IPS-20b (cell line): ENCODE measurements around the gene CHN1.

Source experiments
- H3K27ac ChIP-seq: one replicate; pipeline ENCODE4 v1.5.1; 2013; ENCODE audit warnings: low read length
- H3K27me3 ChIP-seq: 2 replicates; pipeline ENCODE4 v1.6.1; 2013; ENCODE audit warnings: mild to moderate bottlenecking, low read length, inconsistent platforms; ENCODE audit not compliant: insufficient read depth
- H3K36me3 ChIP-seq: 2 replicates; pipeline ENCODE4 v1.6.1; 2013; ENCODE audit warnings: low read depth, mild to moderate bottlenecking, inconsistent platforms, low read length, moderate library complexity; ENCODE audit not compliant: insufficient read depth
- H3K4me1 ChIP-seq: 2 replicates; pipeline ENCODE4 v1.6.1; 2013; ENCODE audit warnings: mild to moderate bottlenecking, control low read depth, inconsistent platforms, low read length, moderate library complexity; ENCODE audit not compliant: insufficient read depth
- H3K4me3 ChIP-seq: 2 replicates; pipeline ENCODE4 v1.5.1; 2013; ENCODE audit warnings: mild to moderate bottlenecking, low read length, inconsistent platforms
- H3K9ac ChIP-seq: 2 replicates; pipeline ENCODE4 v1.6.1; 2013; ENCODE audit warnings: low read depth, mild to moderate bottlenecking, inconsistent platforms, low read length, moderate library complexity
- H3K9me3 ChIP-seq: 2 replicates; pipeline ENCODE4 v1.6.1; 2013; ENCODE audit warnings: mild to moderate bottlenecking, low read depth, low read length, inconsistent platforms; ENCODE audit not compliant: insufficient read depth

CHN1 gene

GRCh38 chr2:174882416-174882815 is 122.8 kb downstream of the CHN1 start:
- no peak overlapping the region for H3K27ac ChIP-seq
- no peaks in the 10 kb centered on the region for H3K9me3 ChIP-seq
- no peaks in the 10 kb centered on the region for H3K27me3 ChIP-seq
- no peak overlapping the region for H3K4me3 ChIP-seq
- H3K36me3 ChIP-seq = peaks cover 9% of the 10 kb centered on the region
- no peak overlapping the region for H3K9ac ChIP-seq
- H3K4me1 ChIP-seq = peaks cover 26% of the 10 kb centered on the region; the same call in 1 of the 2 replicates

GRCh38 chr2:174881678-174882077 is 123.5 kb downstream of the CHN1 start:
- Histone ChIP-seq H3K9me3 (no peaks in the 10 kb centered on the region), H3K9ac (no peak overlapping the region; the same call in 1 of the 2 replicates), H3K4me1 (peaks cover 26% of the 10 kb centered on the region; the same call in 1 of the 2 replicates), H3K4me3 (0 out of 2 replicates have a peak overlapping the region, but pooled peaks have one; percentile 9), H3K27ac (no peak overlapping the region), H3K27me3 (no peaks in the 10 kb centered on the region), H3K36me3 (peaks cover 9% of the 10 kb centered on the region)

- peaks cover 34% of the 10 kb centered on the region; the same call in 1 of the 2 replicates for H3K4me1 ChIP-seq
- H3K9me3 ChIP-seq = no peaks in the 10 kb centered on the region
- H3K4me3 ChIP-seq = no peak overlapping the region
- no peak overlapping the region for H3K9ac ChIP-seq
- no peak overlapping the region for H3K27ac ChIP-seq
- no peaks in the 10 kb centered on the region for H3K27me3 ChIP-seq
- peaks cover 10% of the 10 kb centered on the region for H3K36me3 ChIP-seq
Measured at GRCh38 chr2:174878537-174879147, 126.5 kb downstream of the CHN1 start.

GRCh38 chr2:174877751-174878150 is 127.4 kb downstream of the CHN1 start:
- Histone ChIP-seq H3K27me3 (no peaks in the 10 kb centered on the region), H3K4me1 (peaks cover 34% of the 10 kb centered on the region), H3K4me3 (no peak overlapping the region), H3K27ac (no peak overlapping the region), H3K9ac (no peak overlapping the region), H3K36me3 (peaks cover 10% of the 10 kb centered on the region), H3K9me3 (no peaks in the 10 kb centered on the region)

- H3K36me3 ChIP-seq = peaks cover 10% of the 10 kb centered on the region
- H3K9ac ChIP-seq = no peak overlapping the region
- H3K9me3 ChIP-seq = no peaks in the 10 kb centered on the region
- H3K27ac ChIP-seq = no peak overlapping the region
- no peak overlapping the region for H3K4me3 ChIP-seq
- peaks cover 30% of the 10 kb centered on the region for H3K4me1 ChIP-seq
- H3K27me3 ChIP-seq = no peaks in the 10 kb centered on the region
Measured at GRCh38 chr2:174877301-174877700, 127.9 kb downstream of the CHN1 start.

- Histone ChIP-seq H3K36me3 (peaks cover 28% of the 10 kb centered on the region), H3K27ac (peak overlapping the region; percentile 49), H3K9me3 (no peaks in the 10 kb centered on the region), H3K9ac (no peak overlapping the region), H3K4me3 (no peak overlapping the region), H3K4me1 (peaks cover 21% of the 10 kb centered on the region), H3K27me3 (no peaks in the 10 kb centered on the region)
Measured at GRCh38 chr2:174874085-174874484, 131.1 kb downstream of the CHN1 start.

GRCh38 chr2:174873471-174873870 is 131.7 kb downstream of the CHN1 start:
- peak overlapping the region; percentile 9; the same call in 1 of the 2 replicates for H3K9ac ChIP-seq
- H3K27me3 ChIP-seq = no peaks in the 10 kb centered on the region
- H3K4me3 ChIP-seq = no peak overlapping the region
- H3K27ac ChIP-seq = peak overlapping the region; percentile 49
- H3K9me3 ChIP-seq = no peaks in the 10 kb centered on the region
- H3K36me3 ChIP-seq = peaks cover 28% of the 10 kb centered on the region
- H3K4me1 ChIP-seq = peaks cover 21% of the 10 kb centered on the region

- Histone ChIP-seq H3K4me1 (peaks cover 25% of the 10 kb centered on the region), H3K9ac (no peak overlapping the region), H3K9me3 (no peaks in the 10 kb centered on the region), H3K4me3 (no peak overlapping the region), H3K36me3 (peaks cover 23% of the 10 kb centered on the region), H3K27ac (no peak overlapping the region), H3K27me3 (no peaks in the 10 kb centered on the region)
Measured at GRCh38 chr2:174870787-174871186, 134.4 kb downstream of the CHN1 start.

- H3K4me1 ChIP-seq = peaks cover 30% of the 10 kb centered on the region
Measured at GRCh38 chr2:174868878-174869277, 136.3 kb downstream of the CHN1 start.

GRCh38 chr2:174866421-174866820 is 138.8 kb downstream of the CHN1 start:
- Histone ChIP-seq H3K4me1 (peaks cover 18% of the 10 kb centered on the region; the same call in 1 of the 2 replicates), H3K9me3 (no peaks in the 10 kb centered on the region), H3K4me3 (peak overlapping the region; percentile 52; the same call in 1 of the 2 replicates), H3K36me3 (peaks cover 14% of the 10 kb centered on the region), H3K9ac (no peak overlapping the region), H3K27me3 (no peaks in the 10 kb centered on the region), H3K27ac (peak overlapping the region; percentile 63)

More at GRCh38 chr2:174868878-174869277, 136.3 kb downstream of the CHN1 start:
- no peak overlapping the region for H3K4me3 ChIP-seq
- H3K27ac ChIP-seq = no peak overlapping the region
- H3K27me3 ChIP-seq = no peaks in the 10 kb centered on the region
- peaks cover 18% of the 10 kb centered on the region for H3K36me3 ChIP-seq
- H3K9ac ChIP-seq = no peak overlapping the region
- no peaks in the 10 kb centered on the region for H3K9me3 ChIP-seq

- Histone ChIP-seq H3K27ac (no peak overlapping the region), H3K9ac (no peak overlapping the region), H3K9me3 (no peaks in the 10 kb centered on the region), H3K36me3 (no peaks in the 10 kb centered on the region), H3K27me3 (no peaks in the 10 kb centered on the region), H3K4me1 (peaks cover 14% of the 10 kb centered on the region; the same call in 1 of the 2 replicates), H3K4me3 (no peak overlapping the region)
Measured at GRCh38 chr2:174863183-174863582, 142.0 kb downstream of the CHN1 start.

- no peaks in the 10 kb centered on the region for H3K27me3 ChIP-seq
- H3K36me3 ChIP-seq = no peaks in the 10 kb centered on the region
- H3K9me3 ChIP-seq = no peaks in the 10 kb centered on the region
- H3K9ac ChIP-seq = no peak overlapping the region
- no peak overlapping the region for H3K27ac ChIP-seq
- peaks cover 12% of the 10 kb centered on the region; the same call in 1 of the 2 replicates for H3K4me1 ChIP-seq
- H3K4me3 ChIP-seq = no peak overlapping the region
Measured at GRCh38 chr2:174859563-174860169, 145.5 kb downstream of the CHN1 start.
